DOHH2 (cell line): ENCODE results near the gene SURF2.
"Not testable (repeated sequence)": the region's sequence is repeated elsewhere in the genome, so short reads cannot be mapped to it uniquely, and the experiment has no call there.

Experiments
- H3F3A ChIP-seq: fragments of 200-600 bp; sonication (generic), shearing (Covaris generic); 2 replicates; pipeline ENCODE4 v1.6.0; 2016; ENCODE audit warnings: antibody characterized with exemption, mild to moderate bottlenecking; ENCODE audit not compliant: control insufficient read depth, insufficient read depth
- H3K27ac ChIP-seq: fragments of 200-600 bp; sonication (generic); 2 replicates; pipeline ENCODE4 v1.5.1; 2014; ENCODE audit warnings: low read depth, mild to moderate bottlenecking, low read length, moderate library complexity
- H3K27me3 ChIP-seq: fragments of 200-600 bp; sonication (generic); 2 replicates; pipeline ENCODE4 v1.6.1; 2014; ENCODE audit warnings: mild to moderate bottlenecking, low read length, mixed read lengths; ENCODE audit not compliant: control insufficient read depth
- H3K36me3 ChIP-seq: fragments of 200-600 bp; sonication (generic); 2 replicates; pipeline ENCODE4 v1.6.1; 2014; ENCODE audit warnings: mild to moderate bottlenecking, low read length, moderate library complexity, mixed read lengths; ENCODE audit not compliant: control insufficient read depth
- H3K4me1 ChIP-seq: fragments of 200-600 bp; sonication (generic); 2 replicates; pipeline ENCODE4 v1.6.1; 2014; ENCODE audit warnings: mild to moderate bottlenecking, low read length, mixed read lengths; ENCODE audit not compliant: control insufficient read depth
- H3K4me2 ChIP-seq: fragments of 200-600 bp; sonication (generic); 2 replicates; pipeline ENCODE4 v1.6.0; 2014; ENCODE audit warnings: mild to moderate bottlenecking, low read length, moderate library complexity
- H3K4me3 ChIP-seq: fragments of 200-600 bp; sonication (generic); 2 replicates; pipeline ENCODE4 v1.5.1; 2014; ENCODE audit warnings: mild to moderate bottlenecking, low read length, mixed read lengths
- H3K79me2 ChIP-seq: fragments of 200-600 bp; sonication (generic); 2 replicates; pipeline ENCODE4 v1.6.1; 2014; ENCODE audit warnings: mild to moderate bottlenecking, low read length, mixed read lengths; ENCODE audit not compliant: control insufficient read depth
- H3K9me2 ChIP-seq: fragments of 200-600 bp; sonication (generic); replicated peaks from 2 replicates; pipeline ENCODE4 v1.6.1; 2014; ENCODE audit warnings: mild to moderate bottlenecking, low read length, mixed read lengths; ENCODE audit not compliant: control insufficient read depth
- H3K9me3 ChIP-seq: fragments of 200-600 bp; sonication (generic); 2 replicates; pipeline ENCODE4 v1.6.1; 2014; ENCODE audit warnings: antibody characterized with exemption, low read length, mixed read lengths; ENCODE audit not compliant: control insufficient read depth, insufficient read depth
- H4K20me1 ChIP-seq: fragments of 200-600 bp; sonication (generic); 2 replicates; pipeline ENCODE4 v1.6.0; 2014; ENCODE audit warnings: low read depth, mild to moderate bottlenecking, antibody characterized with exemption, low read length, moderate library complexity; ENCODE audit not compliant: control insufficient read depth, insufficient read depth
- EZH2phosphoT487 ChIP-seq: fragments of 200-600 bp; sonication (generic); IDR thresholded peaks from 2 replicates; pipeline ENCODE4 v1.6.1; 2017; ENCODE audit warnings: borderline replicate concordance, mild to moderate bottlenecking, antibody characterized with exemption, low read length, moderate library complexity, mixed read lengths
- TF ChIP-seq, protein P1 (sequence below): fragments of 200-600 bp; sonication (generic); IDR thresholded peaks from one replicate; pipeline ENCODE4 v1.5.1; 2014; ENCODE audit warnings: antibody characterized with exemption, mild to moderate bottlenecking, low read depth, low read length; ENCODE audit not compliant: poor library complexity, severe bottlenecking

SURF2 gene

DNA sequence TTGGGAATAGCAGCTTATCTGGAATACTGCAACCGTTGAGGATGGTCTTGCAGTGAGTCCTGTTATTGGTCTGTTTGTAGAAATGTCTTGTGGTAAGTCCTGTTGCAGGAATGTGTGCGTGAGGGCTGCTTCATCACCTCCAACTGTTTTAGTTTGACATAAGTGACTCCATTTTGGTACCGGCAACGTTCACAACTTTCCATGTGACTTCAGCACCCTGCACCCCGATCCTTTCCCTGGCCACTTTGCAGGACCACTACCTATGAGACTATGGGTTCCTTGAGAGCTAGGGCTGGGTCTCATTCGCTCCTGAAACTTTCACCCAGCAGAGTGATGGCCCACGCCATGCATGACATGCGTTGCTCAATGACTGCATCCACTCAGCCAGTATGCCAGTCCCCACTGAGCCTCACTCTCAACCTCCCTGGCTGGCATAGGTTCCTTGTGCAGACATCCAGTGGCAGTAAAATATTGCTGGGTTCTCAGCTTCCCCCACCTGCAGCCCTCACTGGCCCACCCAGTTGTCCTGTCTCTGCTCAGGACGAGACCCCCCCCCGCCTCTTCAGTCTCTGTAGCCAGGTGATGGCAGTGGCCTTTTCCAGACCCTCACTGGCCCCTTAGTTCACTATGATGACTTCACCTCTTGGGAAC is 28.4 kb upstream of the SURF2 start:
- Histone ChIP-seq H3K79me2 (peaks cover 7% of the 10 kb centered on the region), H3K4me1 (no peaks in the 10 kb centered on the region), H3K27ac (no peak overlapping the region), H3F3A (peaks cover 11% of the 10 kb centered on the region; the same call in 1 of the 2 replicates), H3K4me2 (no peak overlapping the region), H3K4me3 (no peak overlapping the region), H3K9me2 (no peaks in the 10 kb centered on the region), H4K20me1 (peaks cover 5% of the 10 kb centered on the region; the same call in 1 of the 2 replicates), H3K27me3 (no peaks in the 10 kb centered on the region), H3K9me3 (no peaks in the 10 kb centered on the region), H3K36me3 (peaks cover 33% of the 10 kb centered on the region)
- TF ChIP-seq, protein P1, sequence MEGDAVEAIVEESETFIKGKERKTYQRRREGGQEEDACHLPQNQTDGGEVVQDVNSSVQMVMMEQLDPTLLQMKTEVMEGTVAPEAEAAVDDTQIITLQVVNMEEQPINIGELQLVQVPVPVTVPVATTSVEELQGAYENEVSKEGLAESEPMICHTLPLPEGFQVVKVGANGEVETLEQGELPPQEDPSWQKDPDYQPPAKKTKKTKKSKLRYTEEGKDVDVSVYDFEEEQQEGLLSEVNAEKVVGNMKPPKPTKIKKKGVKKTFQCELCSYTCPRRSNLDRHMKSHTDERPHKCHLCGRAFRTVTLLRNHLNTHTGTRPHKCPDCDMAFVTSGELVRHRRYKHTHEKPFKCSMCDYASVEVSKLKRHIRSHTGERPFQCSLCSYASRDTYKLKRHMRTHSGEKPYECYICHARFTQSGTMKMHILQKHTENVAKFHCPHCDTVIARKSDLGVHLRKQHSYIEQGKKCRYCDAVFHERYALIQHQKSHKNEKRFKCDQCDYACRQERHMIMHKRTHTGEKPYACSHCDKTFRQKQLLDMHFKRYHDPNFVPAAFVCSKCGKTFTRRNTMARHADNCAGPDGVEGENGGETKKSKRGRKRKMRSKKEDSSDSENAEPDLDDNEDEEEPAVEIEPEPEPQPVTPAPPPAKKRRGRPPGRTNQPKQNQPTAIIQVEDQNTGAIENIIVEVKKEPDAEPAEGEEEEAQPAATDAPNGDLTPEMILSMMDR, result no peak
- TF ChIP-seq EZH2phosphoT487, result no peak

GRCh38 chr9:133329306-133330156 is 26.8 kb upstream of the SURF2 start:
- H3K4me1 ChIP-seq, H3K27ac ChIP-seq, H3K9me3 ChIP-seq, H3K4me2 ChIP-seq, H3K4me3 ChIP-seq, H3K9me2 ChIP-seq, H4K20me1 ChIP-seq, H3K27me3 ChIP-seq: not testable (repeated sequence)
- peaks cover 23% of the 10 kb centered on the region for H3K79me2 ChIP-seq
- peaks cover 49% of the 10 kb centered on the region for H3K36me3 ChIP-seq
- H3F3A ChIP-seq, result peaks cover 11% of the 10 kb centered on the region; the same call in 1 of the 2 replicates

- H3K4me1 ChIP-seq, result peaks cover 13% of the 10 kb centered on the region
- TF ChIP-seq, protein P1, result no peak
- no peak for TF ChIP-seq EZH2phosphoT487
- no peak overlapping the region for H3K4me3 ChIP-seq
- H3K27ac ChIP-seq, result no peak overlapping the region
- peaks cover 56% of the 10 kb centered on the region for H3K36me3 ChIP-seq
- H4K20me1 ChIP-seq, result peaks cover 15% of the 10 kb centered on the region
- peaks cover 37% of the 10 kb centered on the region for H3K79me2 ChIP-seq
- no peak overlapping the region for H3K4me2 ChIP-seq
- H3F3A ChIP-seq, result peaks cover 11% of the 10 kb centered on the region; the same call in 1 of the 2 replicates
- H3K9me2 ChIP-seq, result no peaks in the 10 kb centered on the region
- H3K27me3 ChIP-seq, result no peaks in the 10 kb centered on the region
- H3K9me3 ChIP-seq, result no peaks in the 10 kb centered on the region
Measured at GRCh38 chr9:133331221-133331620, 25.1 kb upstream of the SURF2 start.
